IMR-90 (cell line): ENCODE measurements around the gene NKX6-2. TPM values are rescaled to one million over a fixed set of nuclear protein-coding genes. Genes with fewer than 3 reads are reported as not detected.

ENCODE experiments used
- ATAC-seq: fragments of 200-7000 bp; cut with Tn5 transposase; 2 replicates; pipeline ENCODE4 v1.9.1; 2020; ENCODE audit warnings: low read depth, mild to moderate bottlenecking, moderate library complexity
- BruUV-seq: library from RNA; stranded (reverse); fragments of 400-500 nt; replicated peaks from 2 replicates; lab custom pipeline; 2021; lab: Mats Ljungman, UMichigan
- CTCF ChIA-PET: fragments of 300-600 bp; formaldehyde crosslinking; extraction: SDS; loops from one replicate; lab custom pipeline; 2021; ENCODE audit warnings: antibody characterized with exemption; lab: Yijun Ruan, JAX
- POLR2A ChIA-PET: fragments of 300-600 bp; sonication (Branson Sonifier 250); formaldehyde crosslinking; loops from one replicate; lab custom pipeline; 2022; ENCODE audit warnings: antibody characterized with exemption; ENCODE audit not compliant: unreplicated experiment; lab: Charles Lee
- DNase-seq: peaks from one replicate; pipeline ENCODE4 v3.0.0; 2013
- H2AFZ ChIP-seq: replicated peaks from 2 replicates; pipeline ENCODE3; 2013; ENCODE audit warnings: low read length, mild to moderate bottlenecking; ENCODE audit not compliant: poor library complexity
- H2AK5ac ChIP-seq: 2 replicates; pipeline ENCODE4 v1.6.1; 2013; ENCODE audit warnings: low read depth, low read length, inconsistent platforms
- H2AK9ac ChIP-seq: replicated peaks from 2 replicates; pipeline ENCODE3; 2013; ENCODE audit warnings: mild to moderate bottlenecking, low read depth, low read length, moderate library complexity; ENCODE audit not compliant: poor library complexity
- H2BK120ac ChIP-seq: 2 replicates; pipeline ENCODE4 v1.6.1; 2013; ENCODE audit warnings: low read depth, low read length, inconsistent platforms
- H2BK15ac ChIP-seq: 3 replicates; pipeline ENCODE4 v1.6.1; 2013; ENCODE audit warnings: low read depth, low read length, inconsistent platforms
- H2BK20ac ChIP-seq: 2 replicates; pipeline ENCODE4 v1.6.1; 2013; ENCODE audit warnings: low read depth, mild to moderate bottlenecking, inconsistent platforms, low read length, moderate library complexity
- H2BK5ac ChIP-seq: 2 replicates; pipeline ENCODE4 v1.6.1; 2013; ENCODE audit warnings: mild to moderate bottlenecking, low read depth, low read length, inconsistent platforms; ENCODE audit not compliant: poor library complexity, severe bottlenecking
- H3K14ac ChIP-seq: replicated peaks from 2 replicates; pipeline ENCODE4 v1.6.1; 2013; ENCODE audit warnings: low read depth, low read length, inconsistent platforms
- H3K18ac ChIP-seq: 2 replicates; pipeline ENCODE4 v1.6.1; 2013; ENCODE audit warnings: low read depth, low read length, control low read depth
- H3K23ac ChIP-seq: 2 replicates; pipeline ENCODE4 v1.6.1; 2013; ENCODE audit warnings: low read depth, low read length, inconsistent platforms
- H3K27ac ChIP-seq: 2 replicates; pipeline ENCODE4 v1.5.1; 2013; ENCODE audit warnings: mild to moderate bottlenecking, control low read depth, low read length; ENCODE audit not compliant: insufficient read depth
- H3K27me3 ChIP-seq: 2 replicates; pipeline ENCODE4 v1.6.1; 2013; ENCODE audit warnings: low read length; ENCODE audit not compliant: control insufficient read depth, insufficient read depth
- H3K36me3 ChIP-seq: 2 replicates; pipeline ENCODE4 v1.6.1; 2013; ENCODE audit warnings: low read length, mixed read lengths; ENCODE audit not compliant: control insufficient read depth, insufficient read depth
- H3K4ac ChIP-seq: 2 replicates; pipeline ENCODE4 v1.6.1; 2013; ENCODE audit warnings: low read depth, low read length, inconsistent platforms
- H3K4me1 ChIP-seq: 2 replicates; pipeline ENCODE4 v1.6.1; 2013; ENCODE audit warnings: low read length, mixed read lengths; ENCODE audit not compliant: control insufficient read depth, insufficient read depth
- H3K4me2 ChIP-seq: 2 replicates; pipeline ENCODE4 v1.6.1; 2013; ENCODE audit warnings: low read depth, mild to moderate bottlenecking, control low read depth, low read length, moderate library complexity
- H3K4me3 ChIP-seq: 2 replicates; pipeline ENCODE4 v1.5.1; 2013; ENCODE audit warnings: low read depth, mild to moderate bottlenecking, control low read depth, low read length, moderate library complexity; ENCODE audit not compliant: insufficient read depth
- H3K56ac ChIP-seq: 2 replicates; pipeline ENCODE4 v1.6.1; 2013; ENCODE audit warnings: low read length, inconsistent platforms; ENCODE audit not compliant: insufficient read depth; ENCODE audit errors: extremely low read depth
- H3K79me1 ChIP-seq, 2 experiments: 2 replicates each; pipeline ENCODE4 v1.6.1; 2013; ENCODE audit warnings: low read length in 2 of 2, inconsistent platforms in 1 of 2, low read depth in 1 of 2
- H3K9ac ChIP-seq: 2 replicates; pipeline ENCODE4 v1.6.1; 2013; ENCODE audit warnings: low read depth, low read length, control low read depth
- H3K9me1 ChIP-seq: 2 replicates; pipeline ENCODE4 v1.6.1; 2013; ENCODE audit warnings: low read length, inconsistent platforms; ENCODE audit not compliant: insufficient read depth
- H3K9me3 ChIP-seq: 2 replicates; pipeline ENCODE4 v1.6.1; 2013; ENCODE audit warnings: low read length; ENCODE audit not compliant: control insufficient read depth, insufficient read depth
- H4K20me1 ChIP-seq: 2 replicates; pipeline ENCODE4 v1.6.1; 2013; ENCODE audit warnings: low read length, inconsistent platforms; ENCODE audit not compliant: insufficient read depth
- H4K5ac ChIP-seq: 2 replicates; pipeline ENCODE4 v1.6.1; 2013; ENCODE audit warnings: mild to moderate bottlenecking, low read depth, low read length, control low read depth
- H4K8ac ChIP-seq, 2 experiments: 2 replicates each; pipeline ENCODE4 v1.6.1; 2013; ENCODE audit warnings: low read depth in 2 of 2, low read length in 2 of 2, control low read depth in 1 of 2, inconsistent platforms in 1 of 2
- H4K91ac ChIP-seq: 2 replicates; pipeline ENCODE4 v1.6.1; 2013; ENCODE audit warnings: low read depth, low read length, inconsistent platforms; ENCODE audit not compliant: insufficient read depth
- BHLHE40 ChIP-seq: fragments of 150-350 bp; IDR thresholded peaks from 2 replicates; pipeline ENCODE4 v1.6.1; 2016; ENCODE audit warnings: mild to moderate bottlenecking, low read depth, low read length
- CEBPB ChIP-seq: IDR thresholded peaks from 2 replicates; pipeline ENCODE4 v1.6.1; 2012; ENCODE audit warnings: low read depth, low read length, improper control_type of control experiment
- CHD1 ChIP-seq: IDR thresholded peaks from 2 replicates; pipeline ENCODE4 v1.6.1; 2012; ENCODE audit warnings: low read depth, low read length, improper control_type of control experiment
- CTCF ChIP-seq: conservative IDR thresholded peaks from 2 replicates; pipeline ENCODE4 v1.5.1; 2012; ENCODE audit warnings: mild to moderate bottlenecking, low read depth, low read length, improper control_type of control experiment
- FOS ChIP-seq: fragments of 150-350 bp; IDR thresholded peaks from 2 replicates; pipeline ENCODE4 v1.6.1; 2016; ENCODE audit warnings: low read depth, low read length
- MAFK ChIP-seq: IDR thresholded peaks from 2 replicates; pipeline ENCODE4 v1.6.1; 2012; ENCODE audit warnings: low read depth, low read length, improper control_type of control experiment
- MAZ ChIP-seq: IDR thresholded peaks from 2 replicates; pipeline ENCODE4 v1.6.1; 2012; ENCODE audit warnings: low read depth, mild to moderate bottlenecking, low read length, improper control_type of control experiment, moderate library complexity, borderline replicate concordance
- MXI1 ChIP-seq: IDR thresholded peaks from 2 replicates; pipeline ENCODE4 v1.6.1; 2012; ENCODE audit warnings: low read depth, mild to moderate bottlenecking, low read length, moderate library complexity, borderline replicate concordance
- NFE2L2 ChIP-seq: fragments of 150-350 bp; IDR thresholded peaks from 2 replicates; pipeline ENCODE4 v1.6.1; 2016; ENCODE audit warnings: low read depth, mild to moderate bottlenecking, low read length
- POLR2A ChIP-seq: IDR thresholded peaks from 2 replicates; pipeline ENCODE4 v1.6.1; 2012; ENCODE audit warnings: mild to moderate bottlenecking, low read depth, low read length
- RAD21 ChIP-seq: IDR thresholded peaks from 2 replicates; pipeline ENCODE4 v1.6.1; 2012; ENCODE audit warnings: low read length, improper control_type of control experiment
- RCOR1 ChIP-seq: IDR thresholded peaks from 2 replicates; pipeline ENCODE4 v1.6.1; 2012; ENCODE audit warnings: mild to moderate bottlenecking, low read length, improper control_type of control experiment; ENCODE audit not compliant: insufficient replicate concordance
- RFX5 ChIP-seq: IDR thresholded peaks from 2 replicates; pipeline ENCODE4 v1.8.0; 2012; ENCODE audit warnings: low read depth, mild to moderate bottlenecking, low read length, moderate library complexity
- SMC3 ChIP-seq: fragments of 150-350 bp; IDR thresholded peaks from 2 replicates; pipeline ENCODE4 v1.6.1; 2016; ENCODE audit warnings: low read depth, mild to moderate bottlenecking, antibody characterized with exemption, low read length, moderate library complexity
- WGBS, 2 experiments: methylation state at CpG; one replicate each; pipeline versions ENCODE4 v1.1.5 to v1.1.7; 2013; ENCODE audit warnings: missing lambda C conversion rate in 2 of 2; ENCODE audit not compliant: insufficient read length in 1 of 2; ENCODE audit errors: extremely low coverage in 2 of 2; 5-methylcytosine and 5-hydroxymethylcytosine counted together
- dilution Hi-C: fragments of 300-500 bp; cut with HindIII; formaldehyde crosslinking; loops from one replicate; pipeline ENCODE4 v1.14.3; 2018; ENCODE audit warnings: low sequenced_read_pairs; ENCODE audit not compliant: unreplicated experiment
- in situ Hi-C: fragments of 300-500 bp; cut with MboI; formaldehyde crosslinking; loops from 3 replicates; pipeline ENCODE4 v1.14.3; 2019; ENCODE audit warnings: low sequenced_read_pairs, inconsistent platforms, mixed read lengths
- intact Hi-C: fragments of 100-400 bp; cut with micrococcal nuclease; formaldehyde crosslinking; loops from 2 replicates; pipeline ENCODE4 v1.10.0; 2022
- polyA plus RNA-seq, 3 experiments: library from polyadenylated mRNA; depleted of rRNA; stranded (reverse); fragments of >200 nt; gene quantifications; 2 replicates each; pipeline ENCODE4 v1.2.3, GENCODE V29; 2012; ENCODE audit warnings: low replicate concordance in 1 of 3
- total RNA-seq: library from RNA; depleted of rRNA; stranded (reverse); fragments of >200 nt; gene quantifications from 2 replicates; pipeline ENCODE4 v1.2.3, GENCODE V29; 2012
- TF ChIP-seq, protein P1 (sequence below): fragments of 150-350 bp; IDR thresholded peaks from 2 replicates; pipeline ENCODE4 v1.6.1; 2017; ENCODE audit warnings: mild to moderate bottlenecking, antibody characterized with exemption, low read length, low read depth
- TF ChIP-seq, protein P2 (sequence below): fragments of 150-350 bp; IDR thresholded peaks from 2 replicates; pipeline ENCODE4 v1.6.1; 2016; ENCODE audit warnings: low read depth, mild to moderate bottlenecking, low read length, moderate library complexity, borderline replicate concordance

The NKX6-2 gene
- total and polyA plus RNA-seq, 2 of the 4 experiments (the other 2 are of a cell fraction) = not detected

- no peak overlapping the region for H4K8ac ChIP-seq
- intact Hi-C loops = no loop called here
- H3K4me3 ChIP-seq = no peak overlapping the region
- no peak overlapping the region for H3K14ac ChIP-seq
- DNase-seq (no peak), ATAC-seq (no peak)
- no peak overlapping the region for H3K27ac ChIP-seq
- H3K36me3 ChIP-seq = no peaks in the 10 kb centered on the region
- H2BK120ac ChIP-seq = no peak overlapping the region
- H3K18ac ChIP-seq = no peak overlapping the region
- H4K91ac ChIP-seq = no peak overlapping the region
- ChIA-PET POLR2A (no interaction called here), CTCF (no interaction called here)
- peaks cover 0 to 7% of the 10 kb centered on the region in 2 experiments; a peak in 1 of 4 replicates for H3K79me1 ChIP-seq
- no peaks in the 10 kb centered on the region; the same call in 1 of the 2 replicates for H4K20me1 ChIP-seq
- no peak for TF ChIP-seq CHD1
- TF ChIP-seq POLR2A = no peak
- TF ChIP-seq RFX5 = no peak
- TF ChIP-seq SMC3 = no peak
- TF ChIP-seq RCOR1 = no peak
- TF ChIP-seq, protein P1, sequence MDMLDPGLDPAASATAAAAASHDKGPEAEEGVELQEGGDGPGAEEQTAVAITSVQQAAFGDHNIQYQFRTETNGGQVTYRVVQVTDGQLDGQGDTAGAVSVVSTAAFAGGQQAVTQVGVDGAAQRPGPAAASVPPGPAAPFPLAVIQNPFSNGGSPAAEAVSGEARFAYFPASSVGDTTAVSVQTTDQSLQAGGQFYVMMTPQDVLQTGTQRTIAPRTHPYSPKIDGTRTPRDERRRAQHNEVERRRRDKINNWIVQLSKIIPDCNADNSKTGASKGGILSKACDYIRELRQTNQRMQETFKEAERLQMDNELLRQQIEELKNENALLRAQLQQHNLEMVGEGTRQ = no peak
- no peak for TF ChIP-seq NFE2L2
- TF ChIP-seq, protein P2, sequence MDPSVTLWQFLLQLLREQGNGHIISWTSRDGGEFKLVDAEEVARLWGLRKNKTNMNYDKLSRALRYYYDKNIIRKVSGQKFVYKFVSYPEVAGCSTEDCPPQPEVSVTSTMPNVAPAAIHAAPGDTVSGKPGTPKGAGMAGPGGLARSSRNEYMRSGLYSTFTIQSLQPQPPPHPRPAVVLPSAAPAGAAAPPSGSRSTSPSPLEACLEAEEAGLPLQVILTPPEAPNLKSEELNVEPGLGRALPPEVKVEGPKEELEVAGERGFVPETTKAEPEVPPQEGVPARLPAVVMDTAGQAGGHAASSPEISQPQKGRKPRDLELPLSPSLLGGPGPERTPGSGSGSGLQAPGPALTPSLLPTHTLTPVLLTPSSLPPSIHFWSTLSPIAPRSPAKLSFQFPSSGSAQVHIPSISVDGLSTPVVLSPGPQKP = no peak
- TF ChIP-seq CTCF = no peak
- TF ChIP-seq CEBPB = no peak
- TF ChIP-seq FOS = no peak
- TF ChIP-seq MXI1 = no peak
- TF ChIP-seq BHLHE40 = no peak
- no peak for TF ChIP-seq MAFK
- TF ChIP-seq MAZ = no peak
- TF ChIP-seq RAD21 = no peak
- H2BK15ac ChIP-seq = no peak overlapping the region
- H3K4me2 ChIP-seq = no peak overlapping the region
- peaks cover 3% of the 10 kb centered on the region; the same call in 1 of the 2 replicates for H3K9me1 ChIP-seq
- H3K9ac ChIP-seq = no peak overlapping the region
- no TSS peak for BruUV-seq
- no peak overlapping the region for H2BK5ac ChIP-seq
- dilution Hi-C loops = no loop called here
- WGBS, 2 experiments = 95% methylated on average over 4 of the region's 14 CpGs; no CpG with 5 or more reads in 1 of the 2 experiments
- peaks cover 9% of the 10 kb centered on the region for H3K4me1 ChIP-seq
- no peak overlapping the region for H2AFZ ChIP-seq
- H3K27me3 ChIP-seq = no peaks in the 10 kb centered on the region
- no peak overlapping the region for H3K23ac ChIP-seq
- H2AK9ac ChIP-seq = no peak overlapping the region
- H3K56ac ChIP-seq = no peak overlapping the region
- no peak overlapping the region for H2AK5ac ChIP-seq
- in situ Hi-C loops = no loop called here
- no peaks in the 10 kb centered on the region for H3K9me3 ChIP-seq
- no peak overlapping the region for H2BK20ac ChIP-seq
- H4K5ac ChIP-seq = no peak overlapping the region
- H3K4ac ChIP-seq = no peak overlapping the region
Measured at GRCh38 chr10:132739225-132739613, 46.7 kb downstream of the NKX6-2 start.
